HUDEP-2 (cell line): ENCODE results near the gene AMER2.

Source experiments
- DNase-seq, 76 experiments: peaks; one replicate each; lab custom pipeline; 2025; ENCODE audit not compliant: unreplicated experiment in 76 of 76; lab: John Stamatoyannopoulos, UW

AMER2 gene

GRCh38 chr13:25171517-25172302, at the start of gene AMER2:
Gene AMER2 (minus strand): TSS chr13:25172288. CDS start chr13:25171619, 669 bp downstream.
- DNase-seq: no peak

GRCh38 chr13:25218019-25218418, 45.9 kb upstream of the AMER2 start:
- DNase-seq: no peak

DNA sequence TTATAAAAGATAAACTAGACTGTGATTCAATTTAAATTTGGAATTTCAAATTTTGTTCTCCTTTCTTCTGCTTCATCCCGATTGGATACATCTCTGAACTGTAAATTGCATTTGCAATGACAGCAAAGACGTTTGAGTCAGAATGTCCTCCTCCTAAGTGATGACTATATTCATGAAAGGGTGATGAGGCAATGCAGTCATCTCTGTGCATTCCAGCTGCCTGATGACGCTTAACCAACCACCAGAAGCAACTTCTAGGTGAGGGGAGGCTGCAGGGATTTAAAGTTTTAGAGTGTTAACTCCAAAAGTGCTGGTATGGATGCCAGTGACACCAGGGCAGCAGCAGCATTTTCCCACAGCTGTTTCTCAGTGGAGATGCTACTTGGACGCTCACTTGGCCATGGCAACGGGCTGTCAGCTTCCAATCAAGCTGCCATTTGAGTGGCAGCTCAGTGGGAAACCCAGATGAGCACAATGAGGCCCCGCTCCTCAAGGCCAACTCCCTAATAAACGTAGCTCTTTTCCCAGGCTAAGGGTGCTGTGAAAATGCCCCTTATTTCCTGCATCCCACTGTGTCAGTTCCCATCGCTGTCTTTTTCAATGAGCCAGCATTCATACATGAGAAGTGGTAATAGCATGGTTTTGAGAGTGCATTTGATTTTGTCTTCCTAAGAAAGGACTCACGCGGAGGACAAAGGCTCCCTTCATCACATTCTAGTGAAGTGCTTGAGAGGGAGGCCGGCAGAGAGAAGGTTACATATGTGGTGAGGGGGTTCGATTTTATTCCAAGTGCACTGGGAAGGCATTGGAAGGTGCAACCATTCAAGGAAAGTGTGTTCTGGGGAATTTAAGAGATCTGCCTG, 45.2 kb upstream of the AMER2 start:
- no peak for DNase-seq

DNA sequence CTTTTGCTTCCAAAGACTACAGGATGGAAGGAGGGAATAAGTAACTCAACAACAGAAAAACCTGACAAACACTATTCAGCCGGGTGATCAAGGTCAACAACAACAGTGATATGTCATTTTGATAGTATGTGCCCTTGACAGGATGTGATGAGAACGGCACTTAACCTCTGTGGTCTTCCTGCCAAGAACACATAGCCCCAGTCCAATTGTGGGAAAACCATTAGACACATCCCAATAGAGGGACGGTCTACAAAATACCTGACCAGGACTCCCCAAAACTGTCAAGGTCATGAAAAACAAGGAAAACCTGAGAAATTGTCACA, 43.1 kb upstream of the AMER2 start:
- DNase-seq: no peak

DNA sequence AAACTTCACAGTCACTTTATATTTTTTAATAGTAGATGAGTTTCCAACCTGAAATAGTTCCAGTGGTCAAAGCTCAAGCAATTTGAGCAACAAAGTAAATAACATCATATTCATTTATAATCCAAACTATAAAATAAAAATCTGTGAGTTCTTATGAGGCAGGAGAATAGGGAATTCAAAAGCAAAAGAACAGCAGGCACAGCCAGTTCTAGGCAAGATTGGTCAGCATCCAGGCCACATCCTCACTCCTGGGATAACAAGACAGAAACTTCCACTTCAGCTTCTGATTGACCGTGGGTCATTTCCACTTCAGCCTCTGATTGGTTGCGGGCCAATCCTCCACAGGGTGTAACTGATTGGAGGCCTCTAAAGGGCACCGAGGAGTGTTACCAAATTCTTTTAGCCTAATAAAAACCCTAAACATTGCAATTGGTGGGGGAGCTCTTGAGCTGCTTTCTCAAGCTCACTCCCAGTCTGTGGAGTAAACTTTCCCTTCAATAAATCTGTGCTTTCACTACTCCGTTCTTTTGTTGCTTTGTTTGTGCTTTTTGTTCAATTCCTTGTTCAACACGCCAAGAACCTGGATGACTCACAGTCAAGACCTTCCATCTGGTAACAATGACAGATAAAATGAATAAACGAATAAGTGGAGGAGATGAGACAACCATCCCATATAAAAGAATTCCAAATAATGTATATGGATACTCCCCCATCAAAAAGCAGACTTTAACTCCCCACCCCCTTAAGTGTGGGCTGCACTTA, 42.6 kb upstream of the AMER2 start:
- DNase-seq: no peak

- no peak for DNase-seq
Observed at GRCh38 chr13:25213715-25214114, 41.6 kb upstream of the AMER2 start.

DNA sequence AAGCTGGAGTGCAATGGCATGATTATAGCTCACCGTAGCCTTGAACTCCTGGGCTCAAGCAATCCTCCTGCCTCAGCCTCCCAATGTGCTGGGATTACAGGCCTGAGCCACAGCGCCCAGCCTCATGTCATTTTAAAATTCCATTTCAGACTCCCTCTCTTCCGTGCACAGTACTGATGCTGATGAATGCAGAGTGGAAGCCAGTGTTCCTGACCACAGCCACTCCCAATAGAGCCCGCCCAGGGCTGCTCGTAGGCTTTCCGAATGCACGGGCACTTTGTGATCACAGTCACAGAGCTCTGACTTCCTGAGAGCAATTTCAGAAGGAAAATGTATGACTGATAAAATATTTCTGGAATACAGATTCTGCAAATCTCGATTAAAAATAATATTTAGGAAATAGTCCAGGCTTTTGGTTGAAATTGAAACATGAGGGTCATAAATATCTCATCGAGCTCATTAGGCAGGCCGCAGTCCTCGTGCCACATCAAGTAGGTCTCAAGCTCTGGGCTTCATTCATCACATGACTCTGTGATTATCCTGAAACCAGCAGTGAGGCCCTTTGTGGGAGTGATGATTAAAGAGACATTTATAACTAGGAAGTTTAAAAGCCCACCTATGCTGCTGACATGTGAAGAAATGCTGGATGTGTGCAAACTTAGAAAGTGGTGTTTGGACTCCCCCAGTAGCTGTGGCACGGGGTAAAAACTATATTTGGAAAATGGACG, 38.9 kb upstream of the AMER2 start:
- no peak for DNase-seq

- no peak for DNase-seq
Observed at GRCh38 chr13:25207291-25207810, 35.3 kb upstream of the AMER2 start.

DNA sequence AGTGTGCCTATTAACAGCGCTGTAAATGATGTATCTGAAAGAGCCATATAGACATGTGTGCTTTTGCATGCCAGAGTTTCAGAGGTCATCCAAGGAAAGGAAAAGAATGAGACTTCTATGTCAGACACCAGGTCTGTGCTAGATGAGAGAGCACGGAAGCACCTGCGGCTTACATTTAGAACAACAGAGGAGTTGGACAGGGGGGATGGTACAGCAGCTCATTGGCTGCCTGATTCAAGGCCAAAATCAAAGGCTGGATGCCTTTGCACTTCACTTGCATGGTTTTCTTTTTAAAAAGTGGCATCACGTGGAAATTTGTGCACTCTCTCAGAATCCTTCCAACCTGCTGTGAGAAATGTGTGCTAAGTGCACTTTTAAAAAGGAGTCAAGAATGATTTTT, 32.8 kb upstream of the AMER2 start:
- DNase-seq: no peak

DNA sequence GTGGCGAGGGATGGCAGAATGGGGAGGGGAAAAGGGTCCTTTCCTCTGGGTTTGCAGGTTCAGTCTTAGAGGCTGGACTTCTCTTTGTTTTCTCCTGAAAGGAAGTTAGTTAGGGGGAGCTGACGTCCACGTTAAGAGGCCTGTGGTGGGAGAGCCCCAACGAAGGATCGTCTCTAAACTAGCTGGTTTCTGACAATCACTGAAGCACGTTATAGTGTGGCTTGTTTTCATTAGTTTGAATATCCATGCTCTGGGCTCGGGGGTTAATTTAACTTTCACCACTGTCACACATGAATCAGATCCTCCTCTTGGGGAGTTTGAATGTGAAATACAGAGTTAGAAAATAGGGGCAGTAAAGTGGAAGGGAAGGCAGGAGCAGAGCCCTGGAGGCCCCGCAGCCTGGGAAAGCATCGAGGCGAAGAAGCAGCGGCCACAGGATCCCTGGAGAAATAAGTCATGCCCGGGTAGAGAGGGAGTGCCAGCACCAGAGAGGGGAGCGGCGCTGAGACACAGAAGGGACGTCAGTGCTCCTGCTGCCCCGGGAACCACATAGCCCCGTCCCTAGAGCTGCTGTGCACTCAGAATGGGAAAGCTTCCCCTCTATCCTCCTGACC, 31.1 kb upstream of the AMER2 start:
- DNase-seq: no peak

DNA sequence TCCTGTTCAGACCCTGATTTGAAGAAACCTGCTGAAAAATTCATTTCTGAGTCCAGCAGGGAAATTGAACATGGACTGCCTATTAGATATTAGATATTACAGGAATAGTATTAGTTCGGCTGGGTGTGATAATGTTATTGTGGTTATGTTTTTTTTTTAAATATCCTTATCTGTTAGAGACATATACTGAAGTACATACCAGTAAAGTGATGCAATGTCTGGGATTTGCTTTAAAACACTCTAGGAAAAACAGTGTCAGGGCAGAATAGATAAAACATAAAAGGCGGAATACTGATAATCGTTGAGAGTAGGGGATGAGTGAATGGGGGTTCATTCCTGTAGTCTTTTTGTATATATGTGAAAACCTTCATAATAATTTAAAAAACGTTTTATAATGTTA, 28.7 kb upstream of the AMER2 start:
- no peak for DNase-seq

- no peak for DNase-seq
Observed at GRCh38 chr13:25198647-25199046, 26.6 kb upstream of the AMER2 start.

GRCh38 chr13:25196971-25197370, 24.9 kb upstream of the AMER2 start:
- no peak for DNase-seq

GRCh38 chr13:25192936-25193335, 20.8 kb upstream of the AMER2 start:
- no peak for DNase-seq

DNA sequence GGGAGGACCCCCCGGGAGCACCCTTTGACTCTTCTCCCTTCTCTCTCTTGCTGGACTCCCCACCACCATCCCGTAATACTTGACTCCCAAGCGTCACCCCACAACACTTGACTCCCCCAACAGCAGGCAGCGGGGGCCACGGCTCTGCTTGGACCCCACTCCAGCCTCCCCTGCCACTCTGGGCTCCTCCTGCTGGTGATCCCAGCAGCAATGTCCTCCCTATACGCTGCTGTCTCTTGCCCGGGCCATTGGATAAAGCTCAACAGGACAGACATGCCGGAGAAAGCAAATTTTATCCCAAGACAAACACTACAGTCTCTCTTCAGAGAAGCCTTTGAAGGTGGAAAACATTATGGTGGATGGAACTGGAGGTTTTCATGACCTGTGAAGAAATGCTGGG, 20.4 kb upstream of the AMER2 start:
- no peak for DNase-seq

GRCh38 chr13:25192052-25192451, 20.0 kb upstream of the AMER2 start:
- DNase-seq: no peak

DNA sequence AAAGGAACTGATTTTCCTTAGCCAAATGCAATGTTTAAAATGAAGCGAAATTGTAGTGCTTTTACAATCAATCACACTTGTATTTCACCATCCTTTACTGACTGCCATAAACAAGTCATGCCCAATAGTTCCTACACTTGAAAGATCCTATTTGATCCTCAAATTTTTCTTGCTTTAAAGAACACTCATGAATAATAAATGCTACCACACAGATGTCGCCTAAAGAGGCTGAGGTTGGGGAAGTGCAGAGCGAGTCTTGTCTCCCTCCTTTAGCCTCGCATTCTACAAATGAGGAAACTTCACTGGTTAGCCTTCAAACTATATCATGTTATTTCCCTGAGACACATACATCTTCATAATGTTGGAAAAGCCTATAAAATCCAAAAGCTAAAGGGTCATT, 18.7 kb upstream of the AMER2 start:
- DNase-seq: no peak

GRCh38 chr13:25190256-25190655, 18.2 kb upstream of the AMER2 start:
- DNase-seq: no peak

- DNase-seq: no peak
Observed at GRCh38 chr13:25187596-25187995, 15.5 kb upstream of the AMER2 start.

GRCh38 chr13:25186187-25186586, 14.1 kb upstream of the AMER2 start:
- no peak for DNase-seq
